ENCODE data around the gene DAZAP1. TPM values are rescaled to one million over a fixed set of nuclear protein-coding genes. Genes with fewer than 3 reads are reported as not detected.

Gene DAZAP1
- total RNA-seq, 4 donors from 2014 or later: 28.6 to 60.5 (median 48.2) TPM

- TF ChIP-seq POLR2A (IDR thresholded peaks at IDR 0.05): no peak
- no peak for TF ChIP-seq CTCF (IDR thresholded peaks at IDR 0.05)
- H3K4me3 ChIP-seq (ENCODE audit: low read depth, poor library complexity, severe bottlenecking): no peak overlapping the region
- no peak for DNase-seq (ENCODE audit: low spot score in 2 of 2)
- intact Hi-C loops (cut with DNase I; ENCODE audit: low total_unique reads): no loop called here
- WGBS, 2 donors: 21% methylated on average over 14 to 23 of the region's 25 CpGs
These were observed 11.2 kb upstream of the DAZAP1 start for GRCh38 chr19:1396019-1396767.

- no peak for DNase-seq (ENCODE audit: low spot score in 2 of 2)
- intact Hi-C loops (cut with DNase I; ENCODE audit: low total_unique reads): no loop called here
- no peak overlapping the region for H3K4me3 ChIP-seq (ENCODE audit: low read depth, poor library complexity, severe bottlenecking)
- TF ChIP-seq POLR2A (IDR thresholded peaks at IDR 0.05): no peak
- 64 to 65% methylated on average over 26 to 42 of the region's 42 CpGs for WGBS, 2 donors
These were observed 10.4 kb upstream of the DAZAP1 start for GRCh38 chr19:1396768-1397679.

GRCh38 chr19:1397838-1398237 lies 9.5 kb upstream of the DAZAP1 start:
- whole genome bisulfite sequencing, 2 donors: 88 to 90% methylated on average over 9 of the region's 9 CpGs
- TF ChIP-seq CTCF (IDR thresholded peaks at IDR 0.05): no peak
- TF ChIP-seq POLR2A (IDR thresholded peaks at IDR 0.05): no peak
- intact Hi-C loops (cut with DNase I; ENCODE audit: low total_unique reads): no loop called here
- no peak overlapping the region for H3K4me3 ChIP-seq (ENCODE audit: low read depth, poor library complexity, severe bottlenecking)
- no peak for DNase-seq (ENCODE audit: low spot score in 2 of 2)

GRCh38 chr19:1399079-1399478 lies 8.3 kb upstream of the DAZAP1 start:
- DNase-seq (ENCODE audit: low spot score in 2 of 2): no peak
- WGBS, 2 donors: 69 to 74% methylated on average over 18 to 19 of the region's 19 CpGs

GRCh38 chr19:1399745-1400144 lies 7.6 kb upstream of the DAZAP1 start:
- no peak for DNase-seq (ENCODE audit: low spot score in 2 of 2)
- intact Hi-C loops (cut with DNase I; ENCODE audit: low total_unique reads): no loop called here
- TF ChIP-seq CTCF (IDR thresholded peaks at IDR 0.05): no peak
- no peak for TF ChIP-seq POLR2A (IDR thresholded peaks at IDR 0.05)
- WGBS, 2 donors: 88 to 91% methylated on average over 10 of the region's 15 CpGs
- H3K4me3 ChIP-seq (ENCODE audit: low read depth, poor library complexity, severe bottlenecking): no peak overlapping the region

More at GRCh38 chr19:1399079-1399478, 8.3 kb upstream of the DAZAP1 start:
- no peak overlapping the region for H3K4me3 ChIP-seq (ENCODE audit: low read depth, poor library complexity, severe bottlenecking)
- intact Hi-C loops (cut with DNase I; ENCODE audit: low total_unique reads): no loop called here
- TF ChIP-seq CTCF (IDR thresholded peaks at IDR 0.05): no peak
- no peak for TF ChIP-seq POLR2A (IDR thresholded peaks at IDR 0.05)

Data from lower leg skin (tissue), 4 donors.